Keratinocyte (primary cell): ENCODE results near the gene TBC1D14. TPM values are rescaled to one million over a fixed set of nuclear protein-coding genes. Genes with fewer than 3 reads are reported as not detected.

Source experiments
- DNase-seq: peaks from one replicate; pipeline ENCODE4 v3.0.0-alpha.2; 2011; ENCODE audit warnings: low read depth, missing footprints, low spot score
- FAIRE-seq: peaks from 2 replicates; lab custom pipeline; 2011; peaks lifted over from hg19 to GRCh38; lab: Jason Lieb, UNC
- H2AFZ ChIP-seq: 2 replicates; pipeline ENCODE4 v1.6.0; 2012; ENCODE audit warnings: low read length, control low read depth, inconsistent platforms; ENCODE audit not compliant: control insufficient read depth
- H3K27ac ChIP-seq: 2 replicates; pipeline ENCODE4 v1.5.1; 2011; ENCODE audit warnings: low read length; ENCODE audit not compliant: control insufficient read depth, insufficient read depth
- H3K27me3 ChIP-seq: 3 replicates; pipeline ENCODE4 v1.6.0; 2011; ENCODE audit warnings: low read length; ENCODE audit not compliant: control insufficient read depth, insufficient read depth; ENCODE audit errors: extremely low read depth
- H3K36me3 ChIP-seq, 2 experiments: 2 replicates in 1 of 2; 3 replicates in 1 of 2; pipeline ENCODE4 v1.5.1; 2011; ENCODE audit warnings: low read length in 2 of 2, mild to moderate bottlenecking in 1 of 2; ENCODE audit not compliant: control insufficient read depth in 2 of 2, insufficient read depth in 2 of 2; ENCODE audit errors: extremely low read depth in 1 of 2
- H3K4me1 ChIP-seq: 3 replicates; pipeline ENCODE4 v1.5.1; 2011; ENCODE audit warnings: low read length; ENCODE audit not compliant: control insufficient read depth, insufficient read depth; ENCODE audit errors: extremely low read depth
- H3K4me2 ChIP-seq: 3 replicates; pipeline ENCODE4 v1.6.0; 2011; ENCODE audit warnings: low read depth, low read length; ENCODE audit not compliant: control insufficient read depth, insufficient read depth; ENCODE audit errors: extremely low read depth
- H3K4me3 ChIP-seq, 3 experiments: fragments of 200-600 bp in 1 of 3; sonication (generic) in 1 of 3; 2 replicates in 2 of 3; 3 replicates in 1 of 3; pipeline ENCODE4 v1.5.1; 2011 to 2016; ENCODE audit warnings: low read length in 3 of 3, mild to moderate bottlenecking in 3 of 3, control low read depth in 2 of 3, inconsistent platforms in 1 of 3, low read depth in 1 of 3, mixed read lengths in 1 of 3, mixed run types in 1 of 3, moderate library complexity in 1 of 3; ENCODE audit not compliant: control insufficient read depth in 2 of 3, insufficient read depth in 2 of 3; ENCODE audit errors: extremely low read depth in 1 of 3
- H3K79me2 ChIP-seq: 2 replicates; pipeline ENCODE4 v1.6.0; 2012; ENCODE audit warnings: low read length; ENCODE audit not compliant: control insufficient read depth, insufficient read depth
- H3K9ac ChIP-seq: 3 replicates; pipeline ENCODE4 v1.6.0; 2011; ENCODE audit warnings: low read length; ENCODE audit not compliant: control insufficient read depth, insufficient read depth; ENCODE audit errors: extremely low read depth
- H3K9me1 ChIP-seq: 3 replicates; pipeline ENCODE4 v1.6.0; 2011; ENCODE audit warnings: low read length; ENCODE audit not compliant: control insufficient read depth, insufficient read depth; ENCODE audit errors: extremely low read depth
- H3K9me3 ChIP-seq: 2 replicates; pipeline ENCODE4 v1.5.1; 2012; ENCODE audit warnings: low read depth, low read length; ENCODE audit not compliant: control insufficient read depth
- H4K20me1 ChIP-seq: 3 replicates; pipeline ENCODE4 v1.6.0; 2011; ENCODE audit warnings: low read length; ENCODE audit not compliant: control insufficient read depth, insufficient read depth; ENCODE audit errors: extremely low read depth
- CTCF ChIP-seq, 3 experiments: IDR thresholded peaks in 1 of 3; conservative IDR thresholded peaks in 1 of 3; optimal IDR thresholded peaks in 1 of 3; 2 replicates in 2 of 3; 3 replicates in 1 of 3; pipeline versions ENCODE3 to v1.5.1; 2011; ENCODE audit warnings: low read length in 3 of 3, mild to moderate bottlenecking in 3 of 3, moderate library complexity in 2 of 3, control low read depth in 1 of 3, inconsistent platforms in 1 of 3; ENCODE audit not compliant: insufficient read depth in 2 of 3; ENCODE audit errors: extremely low read depth in 1 of 3
- EZH2 ChIP-seq: IDR thresholded peaks from one replicate; pipeline ENCODE4 v1.6.1; 2012; ENCODE audit warnings: inconsistent platforms, mild to moderate bottlenecking, low read length, moderate library complexity
- dilution Hi-C: fragments of 300-500 bp; cut with MboI; formaldehyde crosslinking; loops from one replicate; pipeline ENCODE4 v1.7.0; 2020; ENCODE audit warnings: low sequenced_read_pairs; ENCODE audit not compliant: extremely low pct_ligation_motif_present
- polyA plus RNA-seq, 5 experiments: library from polyadenylated mRNA; depleted of rRNA in 3 of 5; stranded (reverse) in 3 of 5; stranded (forward) in 1 of 5; unstranded in 1 of 5; fragments of >200 nt; gene quantifications; 1 replicate in 1 of 5; 2 replicates in 3 of 5; 3 replicates in 1 of 5; pipeline versions ENCODE4 v1.2.1 to v1.2.3, GENCODE V29; 2011 to 2012; ENCODE audit warnings: missing spikeins in 2 of 5, low read depth in 1 of 5, low replicate concordance in 1 of 5

Gene TBC1D14
- polyA plus RNA-seq, 1 donor (not counting 4 experiments of a cell fraction or from before 2014, with no cell fraction given): 55.1 TPM

DNA sequence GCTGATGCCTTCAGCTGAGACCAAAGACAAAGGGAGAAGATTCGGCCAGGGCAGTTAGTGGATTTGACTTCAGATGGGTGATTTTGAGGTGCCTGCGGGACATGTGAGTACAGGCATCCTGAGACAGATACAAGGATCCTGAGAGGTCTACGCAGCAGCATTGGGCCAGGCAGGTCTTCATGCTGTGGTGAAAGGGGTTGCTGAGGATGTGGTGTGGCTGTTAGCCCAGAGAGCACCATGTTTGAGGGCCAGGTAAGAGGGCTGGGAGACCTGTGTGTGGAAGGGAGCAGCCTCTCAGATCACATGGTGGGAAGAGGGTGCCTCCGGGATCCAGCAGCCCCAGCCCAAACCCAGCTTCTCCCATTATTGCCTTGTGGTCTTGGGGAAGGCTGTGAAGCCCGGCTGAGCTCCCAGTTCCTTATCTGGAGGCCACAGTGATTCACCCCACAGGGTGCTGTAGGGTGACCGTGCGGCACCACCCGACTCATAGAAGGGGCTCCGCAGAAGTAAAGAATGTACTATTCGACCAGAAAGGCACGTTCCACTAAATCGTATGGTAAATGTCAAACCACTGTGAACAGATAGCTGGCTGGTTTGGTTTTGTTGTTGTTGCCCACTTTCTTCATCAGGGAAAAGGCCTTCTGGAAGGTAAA, 105.9 kb downstream of the TBC1D14 start:
- H3K4me3 ChIP-seq: no peak overlapping the region
- DNase-seq: no peak
- H3K4me2 ChIP-seq: no peak overlapping the region
- H3K79me2 ChIP-seq: peaks cover 6% of the 10 kb centered on the region
- no peak for FAIRE-seq
- no peak overlapping the region for H2AFZ ChIP-seq
- dilution Hi-C loops: no loop called here
- H3K27me3 ChIP-seq: no peaks in the 10 kb centered on the region
- H3K27ac ChIP-seq: no peak overlapping the region
- no peak overlapping the region for H3K9ac ChIP-seq
- no peaks in the 10 kb centered on the region for H4K20me1 ChIP-seq
- no peaks in the 10 kb centered on the region for H3K4me1 ChIP-seq
- TF ChIP-seq CTCF (optimal IDR thresholded peaks at IDR 0.05 in 1 of 3, IDR thresholded peaks at IDR 0.05 in 1 of 3, conservative IDR thresholded peaks at IDR 0.05 in 1 of 3; ENCODE audit: extremely low read depth in 1 of 3, insufficient read depth in 2 of 3, low read length in 3 of 3): no peak
- no peak for TF ChIP-seq EZH2
- H3K9me3 ChIP-seq: no peaks in the 10 kb centered on the region
- H3K9me1 ChIP-seq: no peaks in the 10 kb centered on the region
- H3K36me3 ChIP-seq: peaks cover 45 to 50% of the 10 kb centered on the region in 2 experiments

- H2AFZ ChIP-seq: no peak overlapping the region
- no peak overlapping the region for H3K27ac ChIP-seq
- no peaks in the 10 kb centered on the region for H4K20me1 ChIP-seq
- dilution Hi-C loops: no loop called here
- FAIRE-seq: no peak
- no peaks in the 10 kb centered on the region for H3K4me1 ChIP-seq
- H3K79me2 ChIP-seq: peaks cover 6% of the 10 kb centered on the region
- H3K4me2 ChIP-seq: no peak overlapping the region
- TF ChIP-seq CTCF (optimal IDR thresholded peaks at IDR 0.05 in 1 of 3, IDR thresholded peaks at IDR 0.05 in 1 of 3, conservative IDR thresholded peaks at IDR 0.05 in 1 of 3; ENCODE audit: extremely low read depth in 1 of 3, insufficient read depth in 2 of 3, low read length in 3 of 3): no peak
- TF ChIP-seq EZH2: no peak
- peaks cover 45 to 49% of the 10 kb centered on the region in 2 experiments for H3K36me3 ChIP-seq
- no peak overlapping the region for H3K4me3 ChIP-seq
- no peak overlapping the region for H3K9ac ChIP-seq
- H3K9me3 ChIP-seq: no peaks in the 10 kb centered on the region
- H3K27me3 ChIP-seq: no peaks in the 10 kb centered on the region
- no peaks in the 10 kb centered on the region for H3K9me1 ChIP-seq
- DNase-seq: no peak
Observed at GRCh38 chr4:7016086-7016485, 106.5 kb downstream of the TBC1D14 start.
